ENCODE data around the gene IL1RAP.

DNA sequence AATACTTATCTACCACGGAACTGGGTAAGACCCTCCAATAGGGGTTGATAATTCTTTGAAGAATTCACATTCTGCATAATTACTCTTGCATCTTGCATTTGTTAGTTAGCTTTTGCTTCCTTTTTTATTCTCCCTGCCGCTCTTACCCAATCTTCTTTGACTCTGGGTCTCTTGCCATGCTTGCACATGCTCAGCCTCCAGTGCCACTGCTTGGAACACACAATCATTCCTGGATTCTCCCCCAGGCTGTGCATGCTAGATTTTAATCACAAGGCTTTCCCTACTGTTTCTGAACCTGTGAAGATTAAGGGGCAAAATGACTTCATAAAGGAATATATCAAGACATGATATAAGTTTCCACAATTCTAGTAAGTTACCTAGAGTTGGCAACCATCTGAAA lies 133.1 kb downstream of the IL1RAP start:
- TF ChIP-seq CTCF (IDR thresholded peaks at IDR 0.05) (no peak), POLR2AphosphoS5 (IDR thresholded peaks at IDR 0.05) (no peak), EP300 (IDR thresholded peaks at IDR 0.05) (no peak), POLR2A (IDR thresholded peaks at IDR 0.05) (no peak)

Measured in sigmoid colon (tissue), 4 donors.